ENCODE measurements around the gene IPO4.

DNA sequence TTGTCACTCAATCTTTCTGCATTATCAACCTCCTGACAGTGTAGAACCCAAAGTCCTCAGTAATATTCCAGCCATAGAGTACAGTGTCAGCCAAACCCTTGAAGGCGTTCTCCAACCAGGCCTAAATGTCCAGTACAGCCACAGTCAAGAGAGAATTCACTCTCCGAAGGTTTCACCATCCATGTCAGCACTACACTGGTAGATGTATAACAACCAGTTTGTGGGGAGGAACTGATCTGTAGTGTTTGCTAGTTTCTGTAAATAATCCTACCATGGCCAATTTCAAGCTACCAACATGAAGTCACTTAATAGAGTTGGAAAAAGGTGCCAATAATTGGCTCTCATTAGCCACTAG, 27.7 kb upstream of the IPO4 start:
- TF ChIP-seq, protein P1, sequence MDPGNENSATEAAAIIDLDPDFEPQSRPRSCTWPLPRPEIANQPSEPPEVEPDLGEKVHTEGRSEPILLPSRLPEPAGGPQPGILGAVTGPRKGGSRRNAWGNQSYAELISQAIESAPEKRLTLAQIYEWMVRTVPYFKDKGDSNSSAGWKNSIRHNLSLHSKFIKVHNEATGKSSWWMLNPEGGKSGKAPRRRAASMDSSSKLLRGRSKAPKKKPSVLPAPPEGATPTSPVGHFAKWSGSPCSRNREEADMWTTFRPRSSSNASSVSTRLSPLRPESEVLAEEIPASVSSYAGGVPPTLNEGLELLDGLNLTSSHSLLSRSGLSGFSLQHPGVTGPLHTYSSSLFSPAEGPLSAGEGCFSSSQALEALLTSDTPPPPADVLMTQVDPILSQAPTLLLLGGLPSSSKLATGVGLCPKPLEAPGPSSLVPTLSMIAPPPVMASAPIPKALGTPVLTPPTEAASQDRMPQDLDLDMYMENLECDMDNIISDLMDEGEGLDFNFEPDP (CRISPR knock-in tag; conservative IDR thresholded peaks at IDR 0.05): no peak
- TF ChIP-seq, protein P2, sequence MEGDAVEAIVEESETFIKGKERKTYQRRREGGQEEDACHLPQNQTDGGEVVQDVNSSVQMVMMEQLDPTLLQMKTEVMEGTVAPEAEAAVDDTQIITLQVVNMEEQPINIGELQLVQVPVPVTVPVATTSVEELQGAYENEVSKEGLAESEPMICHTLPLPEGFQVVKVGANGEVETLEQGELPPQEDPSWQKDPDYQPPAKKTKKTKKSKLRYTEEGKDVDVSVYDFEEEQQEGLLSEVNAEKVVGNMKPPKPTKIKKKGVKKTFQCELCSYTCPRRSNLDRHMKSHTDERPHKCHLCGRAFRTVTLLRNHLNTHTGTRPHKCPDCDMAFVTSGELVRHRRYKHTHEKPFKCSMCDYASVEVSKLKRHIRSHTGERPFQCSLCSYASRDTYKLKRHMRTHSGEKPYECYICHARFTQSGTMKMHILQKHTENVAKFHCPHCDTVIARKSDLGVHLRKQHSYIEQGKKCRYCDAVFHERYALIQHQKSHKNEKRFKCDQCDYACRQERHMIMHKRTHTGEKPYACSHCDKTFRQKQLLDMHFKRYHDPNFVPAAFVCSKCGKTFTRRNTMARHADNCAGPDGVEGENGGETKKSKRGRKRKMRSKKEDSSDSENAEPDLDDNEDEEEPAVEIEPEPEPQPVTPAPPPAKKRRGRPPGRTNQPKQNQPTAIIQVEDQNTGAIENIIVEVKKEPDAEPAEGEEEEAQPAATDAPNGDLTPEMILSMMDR (CRISPR knock-in tag; IDR thresholded peaks at IDR 0.05): no peak
- TF ChIP-seq, protein P3, sequence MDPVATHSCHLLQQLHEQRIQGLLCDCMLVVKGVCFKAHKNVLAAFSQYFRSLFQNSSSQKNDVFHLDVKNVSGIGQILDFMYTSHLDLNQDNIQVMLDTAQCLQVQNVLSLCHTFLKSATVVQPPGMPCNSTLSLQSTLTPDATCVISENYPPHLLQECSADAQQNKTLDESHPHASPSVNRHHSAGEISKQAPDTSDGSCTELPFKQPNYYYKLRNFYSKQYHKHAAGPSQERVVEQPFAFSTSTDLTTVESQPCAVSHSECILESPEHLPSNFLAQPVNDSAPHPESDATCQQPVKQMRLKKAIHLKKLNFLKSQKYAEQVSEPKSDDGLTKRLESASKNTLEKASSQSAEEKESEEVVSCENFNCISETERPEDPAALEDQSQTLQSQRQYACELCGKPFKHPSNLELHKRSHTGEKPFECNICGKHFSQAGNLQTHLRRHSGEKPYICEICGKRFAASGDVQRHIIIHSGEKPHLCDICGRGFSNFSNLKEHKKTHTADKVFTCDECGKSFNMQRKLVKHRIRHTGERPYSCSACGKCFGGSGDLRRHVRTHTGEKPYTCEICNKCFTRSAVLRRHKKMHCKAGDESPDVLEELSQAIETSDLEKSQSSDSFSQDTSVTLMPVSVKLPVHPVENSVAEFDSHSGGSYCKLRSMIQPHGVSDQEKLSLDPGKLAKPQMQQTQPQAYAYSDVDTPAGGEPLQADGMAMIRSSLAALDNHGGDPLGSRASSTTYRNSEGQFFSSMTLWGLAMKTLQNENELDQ (CRISPR knock-in tag; IDR thresholded peaks at IDR 0.05; ENCODE audit: borderline replicate concordance): no peak
- TF ChIP-seq SMYD3 (CRISPR knock-in tag; IDR thresholded peaks at IDR 0.05): no peak
- TF ChIP-seq, protein P4, sequence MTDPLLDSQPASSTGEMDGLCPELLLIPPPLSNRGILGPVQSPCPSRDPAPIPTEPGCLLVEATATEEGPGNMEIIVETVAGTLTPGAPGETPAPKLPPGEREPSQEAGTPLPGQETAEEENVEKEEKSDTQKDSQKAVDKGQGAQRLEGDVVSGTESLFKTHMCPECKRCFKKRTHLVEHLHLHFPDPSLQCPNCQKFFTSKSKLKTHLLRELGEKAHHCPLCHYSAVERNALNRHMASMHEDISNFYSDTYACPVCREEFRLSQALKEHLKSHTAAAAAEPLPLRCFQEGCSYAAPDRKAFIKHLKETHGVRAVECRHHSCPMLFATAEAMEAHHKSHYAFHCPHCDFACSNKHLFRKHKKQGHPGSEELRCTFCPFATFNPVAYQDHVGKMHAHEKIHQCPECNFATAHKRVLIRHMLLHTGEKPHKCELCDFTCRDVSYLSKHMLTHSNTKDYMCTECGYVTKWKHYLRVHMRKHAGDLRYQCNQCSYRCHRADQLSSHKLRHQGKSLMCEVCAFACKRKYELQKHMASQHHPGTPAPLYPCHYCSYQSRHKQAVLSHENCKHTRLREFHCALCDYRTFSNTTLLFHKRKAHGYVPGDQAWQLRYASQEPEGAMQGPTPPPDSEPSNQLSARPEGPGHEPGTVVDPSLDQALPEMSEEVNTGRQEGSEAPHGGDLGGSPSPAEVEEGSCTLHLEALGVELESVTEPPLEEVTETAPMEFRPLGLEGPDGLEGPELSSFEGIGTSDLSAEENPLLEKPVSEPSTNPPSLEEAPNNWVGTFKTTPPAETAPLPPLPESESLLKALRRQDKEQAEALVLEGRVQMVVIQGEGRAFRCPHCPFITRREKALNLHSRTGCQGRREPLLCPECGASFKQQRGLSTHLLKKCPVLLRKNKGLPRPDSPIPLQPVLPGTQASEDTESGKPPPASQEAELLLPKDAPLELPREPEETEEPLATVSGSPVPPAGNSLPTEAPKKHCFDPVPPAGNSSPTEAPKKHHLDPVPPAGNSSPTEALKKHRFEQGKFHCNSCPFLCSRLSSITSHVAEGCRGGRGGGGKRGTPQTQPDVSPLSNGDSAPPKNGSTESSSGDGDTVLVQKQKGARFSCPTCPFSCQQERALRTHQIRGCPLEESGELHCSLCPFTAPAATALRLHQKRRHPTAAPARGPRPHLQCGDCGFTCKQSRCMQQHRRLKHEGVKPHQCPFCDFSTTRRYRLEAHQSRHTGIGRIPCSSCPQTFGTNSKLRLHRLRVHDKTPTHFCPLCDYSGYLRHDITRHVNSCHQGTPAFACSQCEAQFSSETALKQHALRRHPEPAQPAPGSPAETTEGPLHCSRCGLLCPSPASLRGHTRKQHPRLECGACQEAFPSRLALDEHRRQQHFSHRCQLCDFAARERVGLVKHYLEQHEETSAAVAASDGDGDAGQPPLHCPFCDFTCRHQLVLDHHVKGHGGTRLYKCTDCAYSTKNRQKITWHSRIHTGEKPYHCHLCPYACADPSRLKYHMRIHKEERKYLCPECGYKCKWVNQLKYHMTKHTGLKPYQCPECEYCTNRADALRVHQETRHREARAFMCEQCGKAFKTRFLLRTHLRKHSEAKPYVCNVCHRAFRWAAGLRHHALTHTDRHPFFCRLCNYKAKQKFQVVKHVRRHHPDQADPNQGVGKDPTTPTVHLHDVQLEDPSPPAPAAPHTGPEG (CRISPR knock-in tag; IDR thresholded peaks at IDR 0.05): 0 out of 2 replicates have a peak, but pooled peaks have one; percentile 17
- TF ChIP-seq CHCHD3 (CRISPR knock-in tag; IDR thresholded peaks at IDR 0.05): no peak
- no peak for TF ChIP-seq ZNF766 (CRISPR knock-in tag; IDR thresholded peaks at IDR 0.05; ENCODE audit: borderline replicate concordance)
- no peak for TF ChIP-seq ZNF350 (CRISPR knock-in tag; IDR thresholded peaks at IDR 0.05; ENCODE audit: borderline replicate concordance, low read depth)
- TF ChIP-seq SMARCC2 (IDR thresholded peaks at IDR 0.05): no peak
- TF ChIP-seq ZNF160 (CRISPR knock-in tag; IDR thresholded peaks at IDR 0.05): no peak
- no peak for TF ChIP-seq KDM1A (CRISPR knock-in tag; IDR thresholded peaks at IDR 0.05)
- TF ChIP-seq, protein P5, sequence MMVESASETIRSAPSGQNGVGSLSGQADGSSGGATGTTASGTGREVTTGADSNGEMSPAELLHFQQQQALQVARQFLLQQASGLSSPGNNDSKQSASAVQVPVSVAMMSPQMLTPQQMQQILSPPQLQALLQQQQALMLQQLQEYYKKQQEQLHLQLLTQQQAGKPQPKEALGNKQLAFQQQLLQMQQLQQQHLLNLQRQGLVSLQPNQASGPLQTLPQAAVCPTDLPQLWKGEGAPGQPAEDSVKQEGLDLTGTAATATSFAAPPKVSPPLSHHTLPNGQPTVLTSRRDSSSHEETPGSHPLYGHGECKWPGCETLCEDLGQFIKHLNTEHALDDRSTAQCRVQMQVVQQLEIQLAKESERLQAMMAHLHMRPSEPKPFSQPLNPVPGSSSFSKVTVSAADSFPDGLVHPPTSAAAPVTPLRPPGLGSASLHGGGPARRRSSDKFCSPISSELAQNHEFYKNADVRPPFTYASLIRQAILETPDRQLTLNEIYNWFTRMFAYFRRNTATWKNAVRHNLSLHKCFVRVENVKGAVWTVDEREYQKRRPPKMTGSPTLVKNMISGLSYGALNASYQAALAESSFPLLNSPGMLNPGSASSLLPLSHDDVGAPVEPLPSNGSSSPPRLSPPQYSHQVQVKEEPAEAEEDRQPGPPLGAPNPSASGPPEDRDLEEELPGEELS (CRISPR knock-in tag; IDR thresholded peaks at IDR 0.05): no peak
- no peak for TF ChIP-seq POLR2AphosphoS5 (IDR thresholded peaks at IDR 0.05; ENCODE audit: low read depth, low read length)

Data from HepG2 (cell line).